ENCODE results near the gene TIMP2. TPM values are rescaled to one million over a fixed set of nuclear protein-coding genes. Genes with fewer than 3 reads are reported as not detected.

TIMP2 gene
- total and polyA plus RNA-seq, 2 of the 8 experiments (the other 6 are each of a cell fraction or from before 2014, with no cell fraction given) = 18.2 to 43.3 TPM

- H2BK20ac ChIP-seq (ENCODE audit: low read length) = no peak overlapping the region
- H3K4ac ChIP-seq (replicated peaks; ENCODE audit: insufficient read length, low read depth, low read length) = no peak overlapping the region
- H3K4me2 ChIP-seq (ENCODE audit: insufficient read depth in 1 of 2, low read depth in 2 of 2, low read length in 2 of 2) = 0 out of 4 replicates have a peak overlapping the region, but pooled peaks have one; percentile 5 to 21
- 0 out of 2 replicates have a peak overlapping the region, but pooled peaks have one; percentile 50 for H2BK12ac ChIP-seq (ENCODE audit: low read depth, low read length)
- no peak overlapping the region for H3K23ac ChIP-seq (ENCODE audit: insufficient read length)
- H2AFZ ChIP-seq (ENCODE audit: low read length) = peak overlapping the region; percentile 16; the same call in 1 of the 2 replicates
- H3K79me2 ChIP-seq (ENCODE audit: control insufficient read depth in 1 of 2, insufficient read depth in 2 of 2, low read length in 2 of 2) = no peaks in the 10 kb centered on the region
- no peaks in the 10 kb centered on the region for H3K79me1 ChIP-seq (ENCODE audit: low read depth, low read length)
- H2BK15ac ChIP-seq (ENCODE audit: low read length) = no peak overlapping the region; the same call in 1 of the 2 replicates
- H3K27ac ChIP-seq (ENCODE audit: low read depth, low read length) = no peak overlapping the region
- no peak overlapping the region for H4K91ac ChIP-seq (replicated peaks; ENCODE audit: insufficient read length, low read length)
- H3K27me3 ChIP-seq (replicated peaks in 1 of 4; ENCODE audit: control insufficient read depth in 3 of 4, extremely low read depth in 1 of 4, insufficient read depth in 3 of 4, low read length in 3 of 4) = no peaks in the 10 kb centered on the region; a peak in 1 of 7 replicates
- no peak overlapping the region for H3K14ac ChIP-seq (ENCODE audit: insufficient read length)
- peaks cover 0 to 19% (median 8%) of the 10 kb centered on the region in 4 experiments; a peak in 5 of 7 replicates for H3K4me1 ChIP-seq (replicated peaks in 1 of 4; ENCODE audit: control insufficient read depth in 3 of 4, insufficient read depth in 4 of 4, low read length in 3 of 4)
- WGBS, 2 experiments (ENCODE audit: extremely low coverage in 1 of 2, insufficient coverage in 1 of 2, insufficient read length in 1 of 2, insufficient replicate concordance in 2 of 2, low coverage in 1 of 2, low lambda C conversion rate in 2 of 2, missing lambda C conversion rate in 1 of 2) = 84% methylated on average over 19 of the region's 19 CpGs; no CpG with 5 or more reads in 1 of the 2 experiments
- H3K56ac ChIP-seq (replicated peaks; ENCODE audit: insufficient read length, low read depth, low read length) = no peak overlapping the region
- ChIA-PET POLR2A (ENCODE audit: partially characterized antibody) (interaction anchor here (1.7 to 3.3 kb wide), 2 partner anchors 11 to 69 kb away, joined by 3 to 16 read pairs; partner anchors contain the start of gene TIMP2), CTCF (ENCODE audit: partially characterized antibody) (interaction anchor here (0.5 to 3.1 kb wide), 4 partner anchors 27 to 59 kb away, joined by 3 to 17 read pairs (median 4); no protein-coding TSS in a partner anchor)
- H4K5ac ChIP-seq (ENCODE audit: insufficient read length, low read depth, low read length) = no peak overlapping the region
- no peak overlapping the region for H2BK120ac ChIP-seq (replicated peaks; ENCODE audit: low read depth, low read length)
- H3K4me3 ChIP-seq (ENCODE audit: extremely low read depth in 1 of 4, insufficient read depth in 2 of 4, low read depth in 3 of 4, low read length in 4 of 4) = no peak overlapping the region
- H2BK5ac ChIP-seq (ENCODE audit: low read depth, low read length) = no peak overlapping the region
- DNase-seq (ENCODE audit: low read depth in 1 of 2, low spot score in 2 of 2) (no peak), FAIRE-seq (no peak)
- H3K23me2 ChIP-seq (ENCODE audit: low read depth, low read length) = no peaks in the 10 kb centered on the region
- H4K8ac ChIP-seq (ENCODE audit: extremely low read depth, insufficient read depth, low read length) = peak overlapping the region; percentile 62; the same call in 1 of the 2 replicates
- no peak overlapping the region for H3K9ac ChIP-seq (replicated peaks in 1 of 4; ENCODE audit: extremely low read depth in 1 of 4, low read depth in 3 of 4, low read length in 3 of 4)
- H3K36me3 ChIP-seq (ENCODE audit: control insufficient read depth in 2 of 4, insufficient read depth in 4 of 4, low read length in 3 of 4) = no peaks in the 10 kb centered on the region
- no peaks in the 10 kb centered on the region for H3K9me3 ChIP-seq (ENCODE audit: insufficient read depth in 2 of 2, low read depth in 1 of 2, low read length in 1 of 2)
- no peak overlapping the region for H3K18ac ChIP-seq (ENCODE audit: extremely low read depth, low read length)
- H4K20me1 ChIP-seq (replicated peaks in 1 of 2; ENCODE audit: control insufficient read depth in 1 of 2, insufficient read depth in 2 of 2, low read length in 2 of 2) = no peaks in the 10 kb centered on the region
- H2AK5ac ChIP-seq (ENCODE audit: low read depth, low read length) = no peak overlapping the region
- TF ChIP-seq TAF1 (IDR thresholded peaks at IDR 0.05; ENCODE audit: low read depth, low read length) = no peak
- TF ChIP-seq CBX8 (IDR thresholded peaks at IDR 0.05; ENCODE audit: borderline replicate concordance, low read depth, low read length) = no peak
Measured at GRCh38 chr17:78934681-78935418, 9.7 kb upstream of the TIMP2 start.

Measured in H1 (cell line).